HepG2 (cell line): Measurements from ENCODE around the gene ACYP2. TPM values are rescaled to one million over a fixed set of nuclear protein-coding genes. Genes with fewer than 3 reads are reported as not detected.

Experiments used
- ATAC-seq: fragments of 200-7000 bp; cut with Tn5 transposase; 3 replicates; pipeline ENCODE4 v1.9.1; 2020; ENCODE audit warnings: mild to moderate bottlenecking, moderate library complexity
- BruUV-seq: library from RNA; stranded (reverse); fragments of 400-500 nt; replicated peaks from 2 replicates; lab custom pipeline; 2021; lab: Mats Ljungman, UMichigan
- CTCF ChIA-PET: fragments of 300-600 bp; formaldehyde crosslinking; extraction: SDS; loops from one replicate; lab custom pipeline; 2021; ENCODE audit warnings: low total read pairs, inconsistent platforms, low intra/inter-chr PET ratio; lab: Yijun Ruan, JAX
- POLR2A ChIA-PET: fragments of 350-600 bp; sonication (Branson Sonifier 250); formaldehyde crosslinking; loops from one replicate; lab custom pipeline; 2020; ENCODE audit warnings: antibody characterized with exemption, inconsistent platforms; lab: Yijun Ruan, JAX
- DNase-seq: peaks from one replicate; pipeline ENCODE4 v3.0.0-alpha.2; 2015; ENCODE audit warnings: low spot score
- FAIRE-seq: peaks from 3 replicates; lab custom pipeline; 2011; peaks lifted over from hg19 to GRCh38; lab: Jason Lieb, UNC
- H2AFZ ChIP-seq: one replicate; pipeline ENCODE4 v1.6.1; 2011; ENCODE audit warnings: low read length, inconsistent platforms
- H3K27ac ChIP-seq: fragments of 300-600 bp; 3 replicates; pipeline ENCODE4 v1.8.0; 2011; ENCODE audit warnings: mixed run types, mild to moderate bottlenecking, mixed read lengths, low read length, inconsistent platforms; ENCODE audit not compliant: insufficient read depth; ENCODE audit errors: extremely low read length
- H3K27me3 ChIP-seq, 2 experiments: fragments of 200-600 bp in 1 of 2; 2 replicates in 1 of 2; 3 replicates in 1 of 2; pipeline versions ENCODE4 v1.6.0 to v1.8.0; 2011; ENCODE audit warnings: low read length in 2 of 2, mild to moderate bottlenecking in 2 of 2, moderate library complexity in 2 of 2, inconsistent platforms in 1 of 2; ENCODE audit not compliant: insufficient read depth in 2 of 2, control insufficient read depth in 1 of 2
- H3K36me3 ChIP-seq, 2 experiments: fragments of 200-600 bp in 1 of 2; replicated peaks in 1 of 2; 2 replicates in 1 of 2; 3 replicates in 1 of 2; pipeline versions ENCODE4 v1.5.1 to v1.8.0; 2011; ENCODE audit warnings: low read length in 2 of 2, inconsistent platforms in 1 of 2; ENCODE audit not compliant: insufficient read depth in 2 of 2, control insufficient read depth in 1 of 2
- H3K4me1 ChIP-seq: 2 replicates; pipeline ENCODE4 v1.5.1; 2012; ENCODE audit warnings: low read length, inconsistent platforms; ENCODE audit not compliant: insufficient read depth
- H3K4me2 ChIP-seq: 2 replicates; pipeline ENCODE4 v1.6.0; 2011; ENCODE audit warnings: low read depth, low read length, inconsistent platforms
- H3K4me3 ChIP-seq, 3 experiments: fragments of 200-600 bp in 1 of 3; sonication (generic), shearing (Covaris generic) in 1 of 3; replicated peaks in 1 of 3; 2 replicates each; pipeline ENCODE4 v1.5.1; 2011 to 2016; ENCODE audit warnings: low read length in 3 of 3, inconsistent platforms in 2 of 3, low read depth in 2 of 3, mild to moderate bottlenecking in 2 of 3, control low read depth in 1 of 3, mixed read lengths in 1 of 3; ENCODE audit not compliant: insufficient read depth in 1 of 3
- H3K79me2 ChIP-seq: one replicate; pipeline ENCODE4 v1.6.1; 2011; ENCODE audit warnings: low read length, inconsistent platforms; ENCODE audit not compliant: insufficient read depth
- H3K9ac ChIP-seq: 2 replicates; pipeline ENCODE4 v1.6.0; 2011; ENCODE audit warnings: mild to moderate bottlenecking, low read depth, low read length, inconsistent platforms; ENCODE audit not compliant: insufficient read depth
- H3K9me3 ChIP-seq: 2 replicates; pipeline ENCODE4 v1.5.1; 2012; ENCODE audit warnings: mild to moderate bottlenecking, low read length
- H4K20me1 ChIP-seq: 2 replicates; pipeline ENCODE4 v1.6.0; 2011; ENCODE audit warnings: inconsistent platforms, mild to moderate bottlenecking, low read length, moderate library complexity; ENCODE audit not compliant: insufficient read depth
- ARNT2 ChIP-seq: sonication (generic); formaldehyde crosslinking; IDR thresholded peaks from 2 replicates; pipeline ENCODE4 v1.8.0; 2022; ENCODE audit warnings: mild to moderate bottlenecking, low read depth, missing genetic modification reagents, moderate library complexity
- ATF1 ChIP-seq: IDR thresholded peaks from 2 replicates; pipeline ENCODE4 v1.6.1; 2016; ENCODE audit warnings: mild to moderate bottlenecking, control low read depth
- FOXC1 ChIP-seq: sonication (generic); formaldehyde crosslinking; IDR thresholded peaks from 2 replicates; pipeline ENCODE4 v1.8.0; 2022; ENCODE audit warnings: mild to moderate bottlenecking, missing genetic modification reagents, borderline replicate concordance
- JUNB ChIP-seq: sonication (generic); formaldehyde crosslinking; IDR thresholded peaks from 2 replicates; pipeline ENCODE4 v1.8.0; 2022; ENCODE audit warnings: missing genetic modification reagents, mild to moderate bottlenecking, borderline replicate concordance
- YY1 ChIP-seq: IDR thresholded peaks from 2 replicates; pipeline ENCODE4 v1.6.1; 2011; ENCODE audit warnings: low read length, low read depth, moderate library complexity, mild to moderate bottlenecking; ENCODE audit not compliant: insufficient read depth, insufficient replicate concordance
- ZNF460 ChIP-seq: sonication (generic); formaldehyde crosslinking; IDR thresholded peaks from 2 replicates; pipeline ENCODE4 v1.5.1; 2020; ENCODE audit warnings: missing genetic modification reagents, mild to moderate bottlenecking, borderline replicate concordance
- WGBS: methylation state at CpG from one replicate; pipeline ENCODE4 v1.1.6; 2017; ENCODE audit warnings: low lambda C conversion rate; 5-methylcytosine and 5-hydroxymethylcytosine counted together
- in situ Hi-C: cut with HindIII; loops from 2 replicates; pipeline ENCODE4 v1.10.0; 2017; ENCODE audit warnings: low pct_unique_long_range_greater_than_20kb; ENCODE audit not compliant: extremely low pct_ligation_motif_present
- intact Hi-C: fragments of 100-400 bp; cut with micrococcal nuclease; formaldehyde crosslinking; loops from one replicate; pipeline ENCODE4 v1.10.0; 2022; ENCODE audit not compliant: unreplicated experiment
- polyA plus RNA-seq, 8 experiments: library from polyadenylated mRNA; depleted of rRNA in 3 of 8; stranded (reverse) in 7 of 8; unstranded in 1 of 8; fragments of >200 nt; fragmentation: Illumina TruSeq in 4 of 8; extraction: Trizol in 4 of 8; gene quantifications; 2 replicates each; pipeline versions ENCODE4 v1.2.1 to v1.2.3, GENCODE V29; 2011 to 2016; ENCODE audit warnings: low read depth in 4 of 8, missing spikeins in 1 of 8, mixed read lengths in 1 of 8; ENCODE audit not compliant: insufficient read depth in 1 of 8
- total RNA-seq, 5 experiments: library from RNA; depleted of rRNA; stranded (reverse); fragments of >200 nt; fragmentation: Illumina TruSeq; extraction: Trizol; gene quantifications; 2 replicates each; pipeline ENCODE4 v1.2.3, GENCODE V29; 2016; ENCODE audit warnings: low read depth in 1 of 5
- TF ChIP-seq, protein P1 (sequence below): sonication (generic); formaldehyde crosslinking; IDR thresholded peaks from 2 replicates; pipeline ENCODE4 v1.5.1; 2020; ENCODE audit warnings: mild to moderate bottlenecking, missing genetic modification reagents, moderate library complexity
- TF ChIP-seq, protein P2 (sequence below): sonication (generic); formaldehyde crosslinking; IDR thresholded peaks from 2 replicates; pipeline ENCODE4 v1.4.0; 2020; ENCODE audit warnings: low read depth, mild to moderate bottlenecking, missing genetic modification reagents
- TF ChIP-seq, protein P3 (sequence below): sonication (generic); formaldehyde crosslinking; IDR thresholded peaks from 2 replicates; pipeline ENCODE4 v1.4.0; 2020; ENCODE audit warnings: missing genetic modification reagents, borderline replicate concordance

ACYP2 gene
- total and polyA plus RNA-seq, 2 of the 13 experiments (the other 11 are each of a cell fraction or from before 2014, with no cell fraction given): 12.3 to 12.7 TPM

DNA sequence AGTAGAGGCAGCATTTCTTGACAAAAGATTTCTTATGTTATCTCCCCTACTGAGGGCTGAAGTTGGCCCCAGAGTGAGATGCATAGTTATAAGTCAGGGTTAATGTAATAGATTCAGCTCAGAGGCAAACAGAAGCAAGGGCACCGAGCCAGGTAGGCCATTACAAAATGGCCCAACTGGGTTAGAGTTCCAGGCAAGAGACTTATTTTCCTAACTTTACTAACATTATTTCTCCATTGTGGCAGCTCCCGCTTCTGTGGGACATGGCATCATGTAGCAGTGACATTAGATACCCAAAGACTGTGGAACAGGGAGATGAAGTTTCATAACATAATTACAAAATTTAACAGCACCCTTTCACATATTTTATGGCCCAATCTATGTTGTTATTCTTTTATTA lies 113.5 kb downstream of the ACYP2 start (continued):
- TF ChIP-seq, protein P1, sequence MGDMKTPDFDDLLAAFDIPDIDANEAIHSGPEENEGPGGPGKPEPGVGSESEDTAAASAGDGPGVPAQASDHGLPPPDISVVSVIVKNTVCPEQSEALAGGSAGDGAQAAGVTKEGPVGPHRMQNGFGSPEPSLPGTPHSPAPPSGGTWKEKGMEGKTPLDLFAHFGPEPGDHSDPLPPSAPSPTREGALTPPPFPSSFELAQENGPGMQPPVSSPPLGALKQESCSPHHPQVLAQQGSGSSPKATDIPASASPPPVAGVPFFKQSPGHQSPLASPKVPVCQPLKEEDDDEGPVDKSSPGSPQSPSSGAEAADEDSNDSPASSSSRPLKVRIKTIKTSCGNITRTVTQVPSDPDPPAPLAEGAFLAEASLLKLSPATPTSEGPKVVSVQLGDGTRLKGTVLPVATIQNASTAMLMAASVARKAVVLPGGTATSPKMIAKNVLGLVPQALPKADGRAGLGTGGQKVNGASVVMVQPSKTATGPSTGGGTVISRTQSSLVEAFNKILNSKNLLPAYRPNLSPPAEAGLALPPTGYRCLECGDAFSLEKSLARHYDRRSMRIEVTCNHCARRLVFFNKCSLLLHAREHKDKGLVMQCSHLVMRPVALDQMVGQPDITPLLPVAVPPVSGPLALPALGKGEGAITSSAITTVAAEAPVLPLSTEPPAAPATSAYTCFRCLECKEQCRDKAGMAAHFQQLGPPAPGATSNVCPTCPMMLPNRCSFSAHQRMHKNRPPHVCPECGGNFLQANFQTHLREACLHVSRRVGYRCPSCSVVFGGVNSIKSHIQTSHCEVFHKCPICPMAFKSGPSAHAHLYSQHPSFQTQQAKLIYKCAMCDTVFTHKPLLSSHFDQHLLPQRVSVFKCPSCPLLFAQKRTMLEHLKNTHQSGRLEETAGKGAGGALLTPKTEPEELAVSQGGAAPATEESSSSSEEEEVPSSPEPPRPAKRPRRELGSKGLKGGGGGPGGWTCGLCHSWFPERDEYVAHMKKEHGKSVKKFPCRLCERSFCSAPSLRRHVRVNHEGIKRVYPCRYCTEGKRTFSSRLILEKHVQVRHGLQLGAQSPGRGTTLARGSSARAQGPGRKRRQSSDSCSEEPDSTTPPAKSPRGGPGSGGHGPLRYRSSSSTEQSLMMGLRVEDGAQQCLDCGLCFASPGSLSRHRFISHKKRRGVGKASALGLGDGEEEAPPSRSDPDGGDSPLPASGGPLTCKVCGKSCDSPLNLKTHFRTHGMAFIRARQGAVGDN (CRISPR knock-in tag): no peak
- no peak for TF ChIP-seq ATF1 (CRISPR knock-in tag)

DNA sequence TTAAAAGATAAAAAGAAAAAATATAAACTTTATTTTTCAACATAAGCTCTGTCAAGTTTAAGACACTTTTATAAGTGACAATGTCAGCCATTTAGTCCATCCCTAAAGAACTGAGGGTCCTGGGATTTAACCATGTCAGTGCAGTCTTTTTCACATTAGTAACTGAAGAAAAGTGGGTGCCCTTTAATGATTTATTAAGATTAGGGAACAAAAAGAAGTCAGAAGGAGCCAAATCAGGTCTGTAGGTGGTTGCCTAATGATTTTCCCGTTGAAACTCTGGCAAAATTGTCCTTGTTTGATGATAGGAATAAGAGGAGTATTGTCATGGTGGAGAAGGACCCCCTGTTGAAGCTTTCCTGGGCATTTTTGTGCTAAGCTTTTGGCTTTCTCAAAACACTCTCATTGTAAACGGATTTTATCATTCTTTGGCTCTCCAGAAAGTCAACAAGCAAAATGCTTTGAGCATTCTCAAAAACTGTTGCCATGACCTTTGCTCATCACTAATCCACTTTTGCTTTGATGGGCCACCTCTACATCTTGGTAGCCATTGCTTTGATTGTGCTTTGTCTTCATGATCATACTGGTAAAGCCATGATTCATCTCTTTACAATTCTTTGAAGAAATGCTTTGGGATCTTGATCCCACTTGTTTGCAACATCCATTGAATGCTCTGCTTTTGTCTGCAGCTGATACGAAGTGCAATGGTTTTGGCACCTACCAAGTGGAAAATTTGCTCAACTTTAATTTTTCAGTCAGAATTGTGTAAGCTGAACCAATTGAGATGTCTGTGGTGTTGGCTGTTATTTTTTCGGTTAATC lies 118.6 kb downstream of the ACYP2 start:
- FAIRE-seq (peak; percentile 96), DNase-seq (peak; percentile 100), ATAC-seq (peak; percentile 94)
- in situ Hi-C loops (no loop called here), intact Hi-C loops (loop anchor here (1.0 to 5.0 kb wide), 2 partner anchors 27 to 223 kb away; partner anchors contain the start of gene SPTBN1)
- Histone ChIP-seq H3K9ac (peak overlapping the region; percentile 65), H3K36me3 (no peaks in the 10 kb centered on the region), H3K4me1 (peaks cover 43% of the 10 kb centered on the region), H4K20me1 (no peaks in the 10 kb centered on the region), H3K4me3 (no peak overlapping the region), H3K27ac (peak overlapping the region; percentile 81), H3K79me2 (no peaks in the 10 kb centered on the region), H2AFZ (no peak overlapping the region), H3K27me3 (no peaks in the 10 kb centered on the region), H3K9me3 (peaks cover 10% of the 10 kb centered on the region), H3K4me2 (peak overlapping the region; percentile 13; the same call in 1 of the 2 replicates)
- ChIA-PET CTCF (no interaction called here), POLR2A (interaction anchor here (0.9 to 1.3 kb wide), 4 partner anchors 26 to 119 kb away, joined by 3 to 12 read pairs (median 4); partner anchors contain the start of gene ACYP2)
- no TSS peak for BruUV-seq
- 3% methylated on average over 4 of the region's 4 CpGs for WGBS
- peak; percentile 59; the same call in 1 of the 2 replicates for TF ChIP-seq ARNT2 (CRISPR knock-in tag)
- peak; percentile 63 for TF ChIP-seq YY1
- TF ChIP-seq FOXC1: no peak
- TF ChIP-seq, protein P2, sequence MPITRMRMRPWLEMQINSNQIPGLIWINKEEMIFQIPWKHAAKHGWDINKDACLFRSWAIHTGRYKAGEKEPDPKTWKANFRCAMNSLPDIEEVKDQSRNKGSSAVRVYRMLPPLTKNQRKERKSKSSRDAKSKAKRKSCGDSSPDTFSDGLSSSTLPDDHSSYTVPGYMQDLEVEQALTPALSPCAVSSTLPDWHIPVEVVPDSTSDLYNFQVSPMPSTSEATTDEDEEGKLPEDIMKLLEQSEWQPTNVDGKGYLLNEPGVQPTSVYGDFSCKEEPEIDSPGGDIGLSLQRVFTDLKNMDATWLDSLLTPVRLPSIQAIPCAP (CRISPR knock-in tag): no peak
- TF ChIP-seq, protein P3, sequence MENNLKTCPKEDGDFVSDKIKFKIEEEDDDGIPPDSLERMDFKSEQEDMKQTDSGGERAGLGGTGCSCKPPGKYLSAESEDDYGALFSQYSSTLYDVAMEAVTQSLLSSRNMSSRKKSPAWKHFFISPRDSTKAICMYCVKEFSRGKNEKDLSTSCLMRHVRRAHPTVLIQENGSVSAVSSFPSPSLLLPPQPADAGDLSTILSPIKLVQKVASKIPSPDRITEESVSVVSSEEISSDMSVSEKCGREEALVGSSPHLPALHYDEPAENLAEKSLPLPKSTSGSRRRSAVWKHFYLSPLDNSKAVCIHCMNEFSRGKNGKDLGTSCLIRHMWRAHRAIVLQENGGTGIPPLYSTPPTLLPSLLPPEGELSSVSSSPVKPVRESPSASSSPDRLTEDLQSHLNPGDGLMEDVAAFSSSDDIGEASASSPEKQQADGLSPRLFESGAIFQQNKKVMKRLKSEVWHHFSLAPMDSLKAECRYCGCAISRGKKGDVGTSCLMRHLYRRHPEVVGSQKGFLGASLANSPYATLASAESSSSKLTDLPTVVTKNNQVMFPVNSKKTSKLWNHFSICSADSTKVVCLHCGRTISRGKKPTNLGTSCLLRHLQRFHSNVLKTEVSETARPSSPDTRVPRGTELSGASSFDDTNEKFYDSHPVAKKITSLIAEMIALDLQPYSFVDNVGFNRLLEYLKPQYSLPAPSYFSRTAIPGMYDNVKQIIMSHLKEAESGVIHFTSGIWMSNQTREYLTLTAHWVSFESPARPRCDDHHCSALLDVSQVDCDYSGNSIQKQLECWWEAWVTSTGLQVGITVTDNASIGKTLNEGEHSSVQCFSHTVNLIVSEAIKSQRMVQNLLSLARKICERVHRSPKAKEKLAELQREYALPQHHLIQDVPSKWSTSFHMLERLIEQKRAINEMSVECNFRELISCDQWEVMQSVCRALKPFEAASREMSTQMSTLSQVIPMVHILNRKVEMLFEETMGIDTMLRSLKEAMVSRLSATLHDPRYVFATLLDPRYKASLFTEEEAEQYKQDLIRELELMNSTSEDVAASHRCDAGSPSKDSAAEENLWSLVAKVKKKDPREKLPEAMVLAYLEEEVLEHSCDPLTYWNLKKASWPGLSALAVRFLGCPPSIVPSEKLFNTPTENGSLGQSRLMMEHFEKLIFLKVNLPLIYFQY (CRISPR knock-in tag): peak; percentile 51
- TF ChIP-seq JUNB: peak; percentile 97; the same call in 1 of the 2 replicates
- no peak for TF ChIP-seq ZNF460 (CRISPR knock-in tag)
